Head of caudate nucleus (tissue), 42 donors: Measurements from ENCODE around the gene FGD4.

ENCODE experiments used
- DNase-seq, 42 donors: peaks; one replicate each; pipeline versions ENCODE4 v3.0.0 to v3.0.0-alpha.2; 2020 to 2021; ENCODE audit warnings: mixed read lengths in 7 of 42
- intact Hi-C: fragments of 100-400 bp; cut with DNase I; formaldehyde crosslinking; loops from one replicate; pipeline ENCODE4 v1.15.0; 2022

FGD4 gene

GRCh38 chr12:32400114-32400672 lies 835 bp downstream of the FGD4 start:
- intact Hi-C loops, result no loop called here
- DNase-seq, result peak in 1 of 42 donors; percentile 1

GRCh38 chr12:32400866-32401265 lies 1.5 kb downstream of the FGD4 start:
- intact Hi-C loops, result no loop called here
- no peak for DNase-seq

- DNase-seq, result no peak
- intact Hi-C loops, result no loop called here
These were observed 2.8 kb downstream of the FGD4 start for GRCh38 chr12:32402170-32402569.

- intact Hi-C loops, result no loop called here
- no peak for DNase-seq
These were observed 3.6 kb downstream of the FGD4 start for GRCh38 chr12:32402946-32403345.

GRCh38 chr12:32407795-32408194 lies 8.4 kb downstream of the FGD4 start:
- DNase-seq, result no peak
- intact Hi-C loops, result no loop called here

DNA sequence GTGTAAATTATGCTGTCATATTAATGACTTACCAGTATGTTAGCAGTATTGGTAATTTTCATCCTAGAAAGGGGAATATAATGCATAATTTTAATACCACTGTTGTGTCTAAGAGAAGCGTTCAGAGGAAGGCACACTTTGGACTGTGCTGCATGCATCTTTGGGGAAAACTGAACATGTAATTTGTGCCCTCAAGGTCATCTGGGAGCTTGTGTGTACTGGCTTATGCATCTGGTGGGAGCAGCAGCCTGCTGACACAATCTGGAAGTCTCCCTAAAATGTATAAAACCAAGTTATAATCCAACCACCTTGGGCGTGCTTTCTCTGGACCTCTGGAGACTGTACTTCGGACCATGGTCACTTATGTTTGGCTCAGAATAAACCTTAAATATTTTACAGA lies 14.1 kb downstream of the FGD4 start:
- intact Hi-C loops, result no loop called here
- DNase-seq, result no peak

DNA sequence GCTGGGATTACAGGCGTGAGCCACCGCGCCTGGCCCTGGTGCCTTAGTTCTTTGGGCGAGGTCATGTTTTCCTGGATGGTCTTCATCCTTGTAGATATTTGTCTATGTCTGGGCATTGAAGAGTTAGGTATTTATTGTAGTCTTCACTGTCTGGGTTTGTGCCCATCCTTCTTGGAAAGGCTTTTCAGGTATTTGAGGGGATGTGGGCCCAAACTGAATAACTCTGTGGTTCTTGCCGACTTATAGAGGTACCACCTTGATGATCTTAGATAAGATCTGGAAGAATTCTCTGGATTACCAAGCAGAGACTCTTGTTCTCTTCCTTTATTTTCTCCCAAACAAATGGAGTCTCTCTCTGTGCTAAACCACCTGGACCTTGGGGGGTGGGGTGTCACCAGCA lies 18.9 kb downstream of the FGD4 start:
- no peak for DNase-seq

DNA sequence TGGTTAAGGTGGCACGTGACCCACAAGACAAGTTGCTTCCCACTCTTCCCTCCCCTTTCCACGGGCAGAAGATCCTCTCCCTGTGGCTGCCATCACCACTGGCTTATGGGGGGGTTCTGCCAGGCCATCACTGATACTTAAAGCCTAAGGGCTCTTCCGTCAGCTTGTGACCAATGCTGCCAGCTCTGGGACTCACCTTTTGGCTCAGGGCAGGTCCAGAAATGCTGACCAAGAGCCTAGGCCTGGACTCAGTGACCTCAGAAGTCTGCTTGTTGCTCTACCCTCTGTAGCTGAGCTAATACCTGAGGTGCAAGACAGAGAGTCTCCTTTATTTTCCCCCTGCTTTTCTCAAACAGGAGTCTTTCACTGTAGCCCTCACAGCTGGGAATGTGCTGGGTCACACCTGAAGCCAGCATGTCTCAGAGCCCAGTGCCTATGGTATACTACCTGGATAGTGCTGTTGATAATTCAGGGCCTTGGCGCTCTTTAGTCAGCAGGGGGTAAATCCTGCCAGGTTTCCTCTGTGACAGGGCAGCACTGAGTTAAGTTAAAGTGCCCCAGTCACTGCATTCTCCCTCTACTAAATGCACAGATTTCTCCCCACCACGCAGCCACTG lies 19.7 kb downstream of the FGD4 start:
- no peak for DNase-seq
- intact Hi-C loops, result no loop called here

More for the DNA sequence above, 18.9 kb downstream of the FGD4 start:
- intact Hi-C loops, result no loop called here

DNA sequence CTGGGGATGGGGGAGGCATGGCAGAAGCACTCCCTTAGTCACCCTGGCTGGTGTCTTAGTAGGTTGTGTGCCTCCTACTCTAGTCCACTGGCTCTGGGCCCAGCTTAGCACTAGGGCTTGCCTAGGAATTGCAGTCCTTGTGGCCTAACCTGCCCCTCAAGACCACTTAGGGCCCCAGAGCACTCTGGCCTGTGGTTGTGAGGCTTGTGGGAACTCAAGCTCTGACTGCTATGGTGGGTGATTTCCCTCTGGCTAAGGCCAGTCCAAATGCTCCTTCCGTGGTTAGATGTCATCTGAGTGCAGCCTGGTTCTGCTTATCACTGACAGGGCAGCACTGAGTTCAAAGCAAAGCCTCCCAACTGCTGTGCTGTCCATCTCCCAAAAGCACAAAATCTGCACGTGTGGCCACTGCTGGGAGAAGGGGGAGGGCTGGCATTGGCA lies 20.2 kb downstream of the FGD4 start:
- DNase-seq, result no peak
- intact Hi-C loops, result no loop called here

- intact Hi-C loops, result no loop called here
- no peak for DNase-seq
These were observed 21.0 kb downstream of the FGD4 start for GRCh38 chr12:32420356-32420755.

- intact Hi-C loops, result no loop called here
- no peak for DNase-seq
These were observed 24.2 kb downstream of the FGD4 start for GRCh38 chr12:32423559-32423958.

DNA sequence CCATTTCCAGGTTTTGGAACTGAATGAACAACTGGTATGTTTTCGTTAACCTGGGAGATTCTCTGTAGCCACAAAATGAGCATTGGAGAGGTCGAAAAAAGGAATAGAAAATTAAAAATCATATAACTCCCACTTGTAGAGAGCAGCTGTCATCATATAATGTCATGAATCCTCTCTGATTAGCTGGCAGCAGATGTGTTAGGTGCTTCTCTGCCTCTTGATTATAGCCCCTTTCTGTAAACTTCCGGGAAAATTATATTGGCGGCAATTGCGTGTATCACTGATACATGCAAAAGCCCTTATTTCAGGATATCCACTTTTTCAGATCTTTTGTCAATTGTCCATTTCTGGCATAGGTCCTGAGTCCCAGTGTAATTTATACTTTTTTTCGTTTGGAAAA lies 31.7 kb downstream of the FGD4 start:
- intact Hi-C loops, result no loop called here
- DNase-seq, result no peak

DNA sequence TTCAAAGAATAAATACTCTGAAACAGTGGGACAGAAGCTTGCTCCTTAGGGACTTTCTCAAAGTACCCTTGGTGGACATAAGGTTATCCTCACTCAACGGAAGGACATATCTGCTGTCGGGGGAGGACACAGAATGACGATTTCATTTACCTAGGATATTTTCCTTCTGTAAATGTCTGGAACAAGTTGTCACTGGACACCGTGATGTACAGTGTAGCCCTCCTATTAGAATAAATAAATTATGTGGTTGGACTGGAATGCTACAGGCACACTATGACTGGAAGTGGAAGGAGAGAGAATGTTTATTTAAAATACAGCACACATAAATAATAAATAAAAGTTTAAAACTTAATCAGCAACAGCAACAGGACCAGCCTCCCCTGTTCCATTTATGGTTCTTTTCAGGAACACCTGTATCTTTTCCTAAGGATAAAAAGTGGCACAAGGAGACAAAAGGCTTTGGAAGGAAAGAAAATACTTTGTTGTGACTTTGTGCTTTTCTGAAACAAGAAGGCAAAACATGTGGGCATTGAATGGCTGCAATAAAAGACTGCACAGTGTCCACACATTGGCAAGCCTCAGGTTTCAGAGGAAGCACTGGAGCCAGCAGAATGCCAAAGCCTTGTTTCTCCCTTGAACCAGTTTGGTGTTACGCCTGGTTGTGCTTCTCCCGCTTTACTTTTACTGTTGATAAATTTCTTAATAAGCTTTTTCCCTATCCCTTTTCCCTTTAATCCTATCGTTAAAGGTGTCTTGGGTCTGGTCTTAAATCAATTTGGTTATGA lies 36.8 kb downstream of the FGD4 start:
- DNase-seq, result no peak
- intact Hi-C loops, result no loop called here

DNA sequence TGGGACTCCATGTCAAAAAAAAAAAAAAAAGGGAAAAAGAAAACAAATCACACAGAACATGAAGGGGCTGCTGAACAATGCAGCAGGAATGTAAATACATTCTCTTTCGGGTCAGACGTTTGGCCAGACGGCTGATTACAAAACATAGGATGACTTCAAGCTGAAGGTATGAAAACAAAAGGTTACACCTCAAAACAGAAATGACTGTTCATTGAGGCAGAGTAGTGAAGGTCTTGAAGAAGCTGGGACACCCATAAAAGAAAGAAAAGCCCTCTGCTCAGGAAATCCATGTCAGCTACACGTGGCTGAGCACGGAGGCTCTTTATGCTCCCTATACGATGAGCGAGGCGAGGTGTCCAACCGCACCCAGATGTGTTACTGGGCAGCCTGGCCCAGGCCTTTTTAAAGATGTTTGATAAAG lies 37.7 kb downstream of the FGD4 start:
- no peak for DNase-seq

DNA sequence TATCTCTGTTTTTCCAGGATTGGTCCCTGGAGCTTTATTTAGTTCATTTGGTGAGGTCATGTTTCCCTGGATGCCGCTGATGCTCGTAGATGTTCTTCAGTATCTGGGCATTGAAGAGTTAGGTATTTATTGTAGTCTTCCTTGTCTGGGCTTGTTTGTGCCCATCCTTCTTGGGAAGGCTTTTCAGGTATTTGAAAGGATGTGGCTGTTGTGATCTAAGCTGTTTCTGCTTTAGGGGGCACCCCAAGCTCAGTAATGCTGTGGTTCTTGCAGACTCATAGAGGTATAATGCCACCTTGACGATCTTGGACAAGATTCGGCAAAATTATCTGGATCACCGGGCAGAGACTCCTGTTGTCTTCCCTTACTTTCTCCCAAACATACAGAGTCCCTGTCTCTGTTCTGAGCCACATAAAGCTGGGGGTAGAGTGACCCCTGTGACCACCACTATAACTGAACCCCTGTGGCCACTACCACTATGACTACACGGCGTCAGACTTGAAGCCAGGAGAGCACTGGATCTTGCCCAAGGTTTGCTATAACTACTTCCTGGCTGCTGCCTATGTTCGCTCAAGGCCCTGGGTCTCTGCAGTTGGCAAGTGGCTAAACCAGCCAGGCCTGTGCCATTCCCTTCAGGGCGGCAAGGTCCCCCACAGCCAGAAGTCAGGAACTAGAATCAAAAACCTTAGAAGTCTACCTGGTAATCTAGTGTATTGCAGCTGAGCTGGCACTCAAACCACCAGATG lies 40.9 kb downstream of the FGD4 start:
- intact Hi-C loops, result no loop called here
- DNase-seq, result no peak

More for the DNA sequence above, 37.7 kb downstream of the FGD4 start:
- intact Hi-C loops, result no loop called here

DNA sequence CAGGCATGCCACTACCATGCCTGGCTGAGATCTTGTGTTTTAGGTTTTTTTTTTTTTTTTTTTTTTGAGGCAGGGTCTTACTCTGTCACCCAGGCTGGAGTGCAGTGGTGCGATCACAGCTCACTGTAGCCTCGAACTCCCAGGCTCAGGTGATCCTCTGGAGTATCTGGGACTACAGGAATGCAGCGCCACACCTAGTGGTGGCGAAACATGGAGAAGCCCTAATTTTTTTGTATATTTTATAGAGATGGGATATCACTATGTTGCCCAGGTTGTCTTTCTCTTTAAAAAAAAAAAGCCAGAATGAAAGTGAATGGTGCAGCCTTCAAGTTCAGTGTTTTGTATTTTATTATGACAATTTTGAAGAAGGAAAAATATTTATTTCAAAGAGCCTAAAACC lies 44.1 kb downstream of the FGD4 start:
- no peak for DNase-seq
- intact Hi-C loops, result no loop called here

GRCh38 chr12:32444895-32445294 lies 45.5 kb downstream of the FGD4 start:
- no peak for DNase-seq
- intact Hi-C loops, result no loop called here

DNA sequence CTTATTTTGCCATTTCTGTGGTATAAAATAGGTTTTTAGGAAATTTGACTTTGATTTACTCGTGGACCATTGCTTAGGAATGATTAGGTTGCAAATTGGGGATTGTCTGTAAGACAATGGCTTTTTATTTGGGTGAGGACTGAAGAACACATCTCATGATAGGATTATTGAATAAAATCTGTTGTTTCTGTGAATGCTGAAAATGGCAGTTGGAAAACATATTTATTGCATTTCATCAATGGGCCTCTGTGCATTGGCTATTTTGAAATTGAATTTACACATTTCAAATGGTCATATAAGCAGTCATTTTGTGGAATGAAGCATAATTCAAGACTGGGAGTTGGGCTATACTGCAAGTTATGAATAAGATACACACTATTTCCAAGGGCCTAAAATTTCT lies 46.0 kb downstream of the FGD4 start:
- intact Hi-C loops, result no loop called here
- DNase-seq, result no peak

- intact Hi-C loops, result no loop called here
- no peak for DNase-seq
These were observed 47.2 kb downstream of the FGD4 start for GRCh38 chr12:32446316-32447119.
